ENCODE data around the gene KRT10.

DNA sequence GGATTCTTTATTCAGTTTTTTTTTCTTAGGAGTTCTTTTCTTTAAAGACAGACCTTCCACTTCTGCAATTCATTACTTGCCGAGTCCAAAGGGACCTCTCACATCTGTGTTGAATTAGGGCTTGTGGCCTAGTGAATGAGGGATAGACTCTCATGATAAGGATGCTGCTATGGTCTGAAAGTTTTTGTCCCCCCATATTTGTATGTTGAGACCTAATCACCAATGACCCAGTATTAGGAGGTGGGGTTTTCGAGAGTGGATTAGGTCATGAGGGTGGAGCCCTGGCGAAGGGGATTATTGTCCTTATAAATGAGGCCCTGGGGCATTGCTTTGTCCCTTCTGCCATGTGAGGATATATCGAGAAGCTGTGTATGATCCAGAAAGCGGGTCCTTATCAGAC is 35.1 kb upstream of the KRT10 start:
- no peak for TF ChIP-seq ZNF114 (CRISPR knock-in tag; IDR thresholded peaks at IDR 0.05)
- TF ChIP-seq CTCF (conservative IDR thresholded peaks at IDR 0.05; ENCODE audit: low read depth in 2 of 2), result no peak
- no peak for TF ChIP-seq POLR2AphosphoS5 (IDR thresholded peaks at IDR 0.05; ENCODE audit: low read depth)
- TF ChIP-seq EZH2 (IDR thresholded peaks at IDR 0.05; ENCODE audit: low read depth, unreplicated experiment), result no peak
- no peak for TF ChIP-seq EZH2phosphoT487 (IDR thresholded peaks at IDR 0.05; ENCODE audit: unreplicated experiment)
- TF ChIP-seq STAT1 (IDR thresholded peaks at IDR 0.05; ENCODE audit: unreplicated experiment), result no peak
- no peak for TF ChIP-seq JUNB (IDR thresholded peaks at IDR 0.05; ENCODE audit: unreplicated experiment)
- TF ChIP-seq, protein P1, sequence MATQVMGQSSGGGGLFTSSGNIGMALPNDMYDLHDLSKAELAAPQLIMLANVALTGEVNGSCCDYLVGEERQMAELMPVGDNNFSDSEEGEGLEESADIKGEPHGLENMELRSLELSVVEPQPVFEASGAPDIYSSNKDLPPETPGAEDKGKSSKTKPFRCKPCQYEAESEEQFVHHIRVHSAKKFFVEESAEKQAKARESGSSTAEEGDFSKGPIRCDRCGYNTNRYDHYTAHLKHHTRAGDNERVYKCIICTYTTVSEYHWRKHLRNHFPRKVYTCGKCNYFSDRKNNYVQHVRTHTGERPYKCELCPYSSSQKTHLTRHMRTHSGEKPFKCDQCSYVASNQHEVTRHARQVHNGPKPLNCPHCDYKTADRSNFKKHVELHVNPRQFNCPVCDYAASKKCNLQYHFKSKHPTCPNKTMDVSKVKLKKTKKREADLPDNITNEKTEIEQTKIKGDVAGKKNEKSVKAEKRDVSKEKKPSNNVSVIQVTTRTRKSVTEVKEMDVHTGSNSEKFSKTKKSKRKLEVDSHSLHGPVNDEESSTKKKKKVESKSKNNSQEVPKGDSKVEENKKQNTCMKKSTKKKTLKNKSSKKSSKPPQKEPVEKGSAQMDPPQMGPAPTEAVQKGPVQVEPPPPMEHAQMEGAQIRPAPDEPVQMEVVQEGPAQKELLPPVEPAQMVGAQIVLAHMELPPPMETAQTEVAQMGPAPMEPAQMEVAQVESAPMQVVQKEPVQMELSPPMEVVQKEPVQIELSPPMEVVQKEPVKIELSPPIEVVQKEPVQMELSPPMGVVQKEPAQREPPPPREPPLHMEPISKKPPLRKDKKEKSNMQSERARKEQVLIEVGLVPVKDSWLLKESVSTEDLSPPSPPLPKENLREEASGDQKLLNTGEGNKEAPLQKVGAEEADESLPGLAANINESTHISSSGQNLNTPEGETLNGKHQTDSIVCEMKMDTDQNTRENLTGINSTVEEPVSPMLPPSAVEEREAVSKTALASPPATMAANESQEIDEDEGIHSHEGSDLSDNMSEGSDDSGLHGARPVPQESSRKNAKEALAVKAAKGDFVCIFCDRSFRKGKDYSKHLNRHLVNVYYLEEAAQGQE (IDR thresholded peaks at IDR 0.05; ENCODE audit: unreplicated experiment), result no peak
- no peak for TF ChIP-seq NANOG (IDR thresholded peaks at IDR 0.05; ENCODE audit: borderline replicate concordance)
- TF ChIP-seq CREB1 (CRISPR knock-in tag; IDR thresholded peaks at IDR 0.05; ENCODE audit: low read depth), result no peak
- TF ChIP-seq, protein P2, sequence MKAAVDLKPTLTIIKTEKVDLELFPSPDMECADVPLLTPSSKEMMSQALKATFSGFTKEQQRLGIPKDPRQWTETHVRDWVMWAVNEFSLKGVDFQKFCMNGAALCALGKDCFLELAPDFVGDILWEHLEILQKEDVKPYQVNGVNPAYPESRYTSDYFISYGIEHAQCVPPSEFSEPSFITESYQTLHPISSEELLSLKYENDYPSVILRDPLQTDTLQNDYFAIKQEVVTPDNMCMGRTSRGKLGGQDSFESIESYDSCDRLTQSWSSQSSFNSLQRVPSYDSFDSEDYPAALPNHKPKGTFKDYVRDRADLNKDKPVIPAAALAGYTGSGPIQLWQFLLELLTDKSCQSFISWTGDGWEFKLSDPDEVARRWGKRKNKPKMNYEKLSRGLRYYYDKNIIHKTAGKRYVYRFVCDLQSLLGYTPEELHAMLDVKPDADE (IDR thresholded peaks at IDR 0.05), result no peak
- no peak for TF ChIP-seq ZNF331 (CRISPR knock-in tag; IDR thresholded peaks at IDR 0.05; ENCODE audit: low read depth)
